ENCODE results near the gene SWT1.

DNA sequence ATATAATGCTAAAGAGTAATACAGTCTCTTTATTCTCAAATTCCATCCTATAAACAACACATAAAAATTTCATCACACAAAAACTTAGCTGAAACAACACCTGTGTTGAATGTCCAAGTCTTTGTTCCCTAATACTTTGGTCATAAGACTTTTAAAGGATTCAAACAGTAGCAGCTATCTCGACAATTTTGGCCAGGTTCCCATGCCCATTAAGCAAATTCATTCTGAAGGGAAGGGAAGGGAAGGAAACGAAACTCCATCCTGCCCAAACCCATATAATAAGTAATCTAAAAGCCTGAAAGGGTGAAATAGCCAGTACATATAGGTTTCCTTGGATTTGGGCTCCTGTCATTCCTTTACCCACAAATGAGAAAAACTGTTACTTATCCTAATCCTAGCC, 152.6 kb downstream of the SWT1 start:
- TF ChIP-seq SIN3A (IDR thresholded peaks at IDR 0.05; ENCODE audit: borderline replicate concordance, insufficient read depth, low read length) (no peak), POLR2AphosphoS5 (IDR thresholded peaks at IDR 0.05; ENCODE audit: low read depth, low read length) (no peak)

Data from PFSK-1 (cell line).